D721Med (cell line): ENCODE results near the gene TPD52L2.

Experiments
- DNase-seq: peaks from one replicate; pipeline ENCODE4 v3.0.0; 2011; ENCODE audit warnings: low spot score; ENCODE audit not compliant: insufficient read length
- FAIRE-seq: peaks from 2 replicates; lab custom pipeline; 2011; peaks lifted over from hg19 to GRCh38; lab: Jason Lieb, UNC
- CTCF ChIP-seq: IDR thresholded peaks from 2 replicates; pipeline ENCODE4 v1.5.1; 2012; ENCODE audit warnings: mild to moderate bottlenecking, control low read depth; ENCODE audit not compliant: insufficient read depth; ENCODE audit errors: missing control alignments

The TPD52L2 gene

GRCh38 chr20:63898882-63899558 lies 34.0 kb downstream of the TPD52L2 start:
- TF ChIP-seq CTCF = no peak
- peak; percentile 83 for DNase-seq
- FAIRE-seq = peak; percentile 11

- no peak for TF ChIP-seq CTCF
- no peak for FAIRE-seq
Measured at GRCh38 chr20:63900413-63900812, 35.3 kb downstream of the TPD52L2 start.

GRCh38 chr20:63903796-63904561 lies 38.9 kb downstream of the TPD52L2 start:
- FAIRE-seq (no peak), DNase-seq (no peak)
- no peak for TF ChIP-seq CTCF

More at GRCh38 chr20:63900413-63900812, 35.3 kb downstream of the TPD52L2 start:
- no peak for DNase-seq

GRCh38 chr20:63908008-63908682 lies 43.1 kb downstream of the TPD52L2 start:
- FAIRE-seq (no peak), DNase-seq (no peak)
- TF ChIP-seq CTCF = no peak

- no peak for TF ChIP-seq CTCF
- DNase-seq (no peak), FAIRE-seq (no peak)
Measured at GRCh38 chr20:63911176-63911575, 46.1 kb downstream of the TPD52L2 start.

- no peak for TF ChIP-seq CTCF
- FAIRE-seq (no peak), DNase-seq (no peak)
Measured at GRCh38 chr20:63913768-63914167, 48.7 kb downstream of the TPD52L2 start.
